Measurements from ENCODE around the gene MCCD1.

MCCD1 gene

DNA sequence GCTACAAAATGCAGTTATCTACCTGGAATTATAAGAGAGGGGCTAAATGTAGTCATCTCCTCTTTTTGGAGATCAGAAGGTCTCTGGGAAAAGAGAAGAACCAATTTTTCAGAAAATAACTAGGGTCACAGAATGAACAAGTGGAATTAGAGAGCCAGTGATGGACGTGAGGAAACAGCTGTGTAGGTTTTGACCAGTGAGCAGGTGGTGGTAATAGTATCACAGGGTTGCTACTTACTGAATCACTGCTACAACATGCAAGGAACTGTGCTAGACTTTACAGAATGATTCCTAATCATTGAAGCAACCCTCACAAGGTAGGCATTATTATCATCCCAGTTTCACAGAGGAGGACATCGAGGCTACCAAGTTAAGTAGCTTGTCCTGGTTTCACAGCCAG, 15.9 kb downstream of the MCCD1 start:
- DNase-seq = no peak

- DNase-seq = no peak
Observed at GRCh38 chr6:31545291-31545690, 16.5 kb downstream of the MCCD1 start.

- peak; percentile 91 to 96 for DNase-seq
Observed at GRCh38 chr6:31546339-31546957, 17.7 kb downstream of the MCCD1 start, which contains the start of gene ATP6V1G2. Gene ATP6V1G2, minus strand, starts transcription at chr6:31546608. Its CDS starts 49 bp downstream, at chr6:31546559.

DNA sequence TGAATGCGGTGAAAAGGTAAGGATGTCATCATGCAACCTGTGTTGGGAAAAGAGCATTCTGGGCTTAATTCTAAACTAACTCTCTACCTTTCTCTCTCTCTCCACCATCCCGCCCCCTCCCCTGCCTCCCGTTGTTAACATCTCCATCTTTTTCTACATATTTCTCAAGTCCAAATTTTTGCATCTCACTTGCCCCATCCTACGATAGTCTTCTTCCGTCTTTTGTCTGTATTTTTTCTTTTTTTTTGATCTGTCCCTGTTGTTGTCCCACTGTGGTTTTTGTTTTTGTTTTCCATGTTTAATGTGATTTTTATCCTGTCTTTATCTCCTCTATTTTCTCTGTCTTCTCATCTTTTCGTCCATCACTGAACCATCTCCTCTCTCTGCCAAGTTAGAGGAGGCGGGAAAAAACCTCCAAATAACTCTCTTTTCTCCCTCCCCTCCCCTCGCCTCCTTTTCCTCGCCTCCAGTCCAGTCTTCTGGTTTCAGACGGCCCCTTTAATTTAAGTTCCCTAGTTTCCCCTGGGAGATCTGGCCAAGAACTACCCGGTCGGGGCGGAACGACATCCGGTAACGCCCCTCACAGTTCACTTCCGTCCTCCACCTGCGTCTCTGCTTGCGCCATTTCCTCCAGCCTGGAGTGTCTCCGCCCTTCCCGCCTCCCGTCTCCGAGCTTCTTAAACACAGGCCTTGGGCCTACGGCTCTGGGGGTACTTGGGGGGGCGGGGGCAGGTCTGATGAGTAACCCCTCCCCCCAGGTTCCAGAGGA, 18.4 kb downstream of the MCCD1 start, which contains the start of gene NFKBIL1:
NFKBIL1 (plus strand) TSS at position 651 of the 769 bp plus-strand sequence; CDS start at position 738, 87 bp downstream.
- DNase-seq = peak; percentile 93 to 98

GRCh38 chr6:31547727-31548543, 19.2 kb downstream of the MCCD1 start:
- DNase-seq = no peak

DNA sequence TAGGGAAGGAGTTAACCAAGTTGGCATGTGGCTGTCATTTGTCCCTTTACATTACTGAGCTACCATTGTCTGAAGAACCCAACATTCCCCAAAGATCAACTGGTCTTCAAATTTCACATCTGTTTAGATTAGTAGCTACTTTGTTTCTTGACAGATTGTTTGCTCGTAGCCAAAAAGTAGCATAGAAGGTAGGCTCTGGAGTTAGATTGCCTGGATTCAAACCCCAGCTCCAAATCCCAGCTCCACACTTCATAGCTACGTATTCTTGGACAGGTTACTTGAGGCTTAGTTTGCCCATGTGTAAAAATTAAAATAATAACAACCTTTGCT, 19.7 kb downstream of the MCCD1 start:
- no peak for DNase-seq

DNA sequence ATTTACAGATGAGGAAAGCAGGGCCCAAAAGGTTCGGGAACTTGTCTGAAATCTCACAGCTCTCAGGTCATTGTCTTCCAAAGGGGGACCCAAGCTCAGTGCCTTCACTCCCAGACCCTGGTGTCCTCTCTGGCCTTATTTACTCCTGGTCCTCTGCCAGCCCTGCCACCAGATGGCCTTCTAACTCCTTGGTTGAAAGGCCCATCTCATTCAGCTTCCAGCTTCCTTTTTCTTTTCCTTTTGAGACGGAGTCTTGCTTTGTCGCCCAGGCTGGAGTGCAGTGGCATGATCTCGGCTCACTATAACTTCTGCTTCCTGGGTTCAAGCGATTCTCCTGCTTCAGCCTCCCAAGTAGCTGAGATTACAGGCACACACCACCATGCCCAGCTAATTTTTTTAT, 22.6 kb downstream of the MCCD1 start:
- DNase-seq = peak in 1 of 2 experiments; percentile 22

GRCh38 chr6:31556307-31556706, 27.5 kb downstream of the MCCD1 start:
- no peak for DNase-seq

DNA sequence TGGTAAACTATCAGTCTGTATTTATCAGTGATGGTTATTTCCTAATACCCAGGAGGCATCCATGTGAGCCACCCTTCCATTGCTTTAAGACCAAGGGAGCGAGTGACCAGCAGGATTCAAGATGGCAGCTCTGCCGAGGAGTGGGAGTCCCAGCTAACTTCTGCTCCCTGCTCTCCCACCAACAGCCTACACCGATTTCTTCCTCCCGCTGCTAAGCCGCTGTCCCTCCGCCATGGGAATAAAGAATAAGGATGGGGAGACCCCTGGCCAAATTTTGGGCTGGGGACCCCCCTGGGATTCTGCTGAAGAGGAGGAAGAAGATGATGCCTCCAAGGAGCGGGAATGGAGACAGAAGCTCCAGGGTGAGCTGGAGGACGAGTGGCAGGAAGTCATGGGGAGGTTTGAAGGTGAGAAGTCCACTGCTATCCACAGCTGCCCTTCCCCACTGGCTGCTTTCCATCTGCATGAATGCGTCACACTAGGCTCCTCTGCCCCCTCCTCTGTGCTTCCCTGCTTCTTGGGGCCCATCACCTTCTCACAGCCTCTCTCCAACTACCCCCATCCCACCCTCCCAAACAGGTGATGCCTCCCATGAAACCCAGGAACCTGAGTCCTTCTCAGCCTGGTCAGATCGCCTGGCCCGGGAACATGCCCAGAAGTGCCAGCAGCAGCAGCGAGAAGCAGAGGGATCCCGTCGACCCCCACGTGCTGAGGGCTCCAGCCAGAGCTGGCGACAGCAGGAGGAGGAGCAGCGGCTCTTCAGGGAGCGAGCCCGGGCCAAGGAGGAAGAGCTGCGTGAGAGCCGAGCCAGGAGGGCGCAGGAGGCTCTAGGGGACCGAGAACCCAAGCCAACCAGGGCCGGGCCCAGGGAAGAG, 28.9 kb downstream of the MCCD1 start:
- no peak for DNase-seq

DNA sequence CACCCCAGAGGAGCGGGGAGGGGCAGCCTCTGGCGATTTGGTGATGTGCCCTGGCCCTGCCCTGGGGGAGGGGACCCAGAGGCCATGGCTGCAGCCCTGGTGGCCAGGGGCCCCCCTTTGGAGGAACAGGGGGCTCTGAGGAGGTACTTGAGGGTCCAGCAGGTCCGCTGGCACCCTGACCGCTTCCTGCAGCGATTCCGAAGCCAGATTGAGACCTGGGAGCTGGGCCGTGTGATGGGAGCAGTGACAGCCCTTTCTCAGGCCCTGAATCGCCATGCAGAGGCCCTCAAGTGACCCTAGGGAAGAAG, 29.5 kb downstream of the MCCD1 start:
- no peak for DNase-seq

DNA sequence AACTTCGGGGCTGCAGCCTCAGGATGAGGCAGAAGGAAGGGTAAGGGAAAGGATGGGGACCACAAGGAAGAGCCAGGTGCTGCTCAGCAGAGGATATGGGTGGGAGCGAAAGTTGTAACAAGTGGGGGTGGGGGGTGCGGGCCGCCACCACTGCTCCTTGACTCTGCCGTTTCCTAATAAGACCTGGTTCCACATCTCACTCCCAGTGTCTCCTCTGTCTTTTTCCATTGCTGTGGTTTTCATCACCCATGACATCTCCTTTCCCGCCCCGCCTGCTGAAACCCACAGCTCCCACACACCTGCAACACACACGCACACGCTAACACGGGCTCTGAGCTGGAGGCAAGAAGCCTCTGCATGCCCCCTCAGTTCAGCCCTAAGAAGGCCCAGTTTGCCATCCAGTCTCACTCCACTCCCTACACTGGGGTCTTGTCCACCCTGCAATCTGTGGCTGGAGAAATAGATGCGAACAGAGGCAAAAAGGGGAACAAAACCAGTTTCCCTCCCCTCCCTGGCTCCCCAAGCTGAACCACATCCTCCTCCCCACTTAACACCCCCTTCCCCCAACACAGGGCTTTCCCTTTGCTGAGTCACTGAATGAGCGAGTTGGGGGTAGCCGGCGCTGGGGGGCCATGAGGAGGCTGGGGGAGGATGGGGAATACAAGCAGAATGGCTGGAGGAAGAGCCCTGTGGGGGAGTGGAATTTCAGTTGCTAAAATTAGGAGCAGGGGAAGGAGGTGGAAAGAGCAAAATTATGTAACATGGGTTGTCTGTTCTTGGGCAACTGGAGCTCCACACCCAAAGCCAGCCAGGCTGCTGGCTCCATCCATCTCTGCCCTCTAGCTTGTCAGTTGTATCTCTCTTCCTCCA, 30.1 kb downstream of the MCCD1 start:
- DNase-seq = no peak

- no peak for DNase-seq
Observed at GRCh38 chr6:31559606-31559957, 30.8 kb downstream of the MCCD1 start.

GRCh38 chr6:31559958-31560696, 31.4 kb downstream of the MCCD1 start:
- no peak for DNase-seq

- DNase-seq = no peak
Observed at GRCh38 chr6:31560697-31561058, 31.9 kb downstream of the MCCD1 start.

GRCh38 chr6:31567531-31568370, 39.0 kb downstream of the MCCD1 start:
- DNase-seq = no peak

DNA sequence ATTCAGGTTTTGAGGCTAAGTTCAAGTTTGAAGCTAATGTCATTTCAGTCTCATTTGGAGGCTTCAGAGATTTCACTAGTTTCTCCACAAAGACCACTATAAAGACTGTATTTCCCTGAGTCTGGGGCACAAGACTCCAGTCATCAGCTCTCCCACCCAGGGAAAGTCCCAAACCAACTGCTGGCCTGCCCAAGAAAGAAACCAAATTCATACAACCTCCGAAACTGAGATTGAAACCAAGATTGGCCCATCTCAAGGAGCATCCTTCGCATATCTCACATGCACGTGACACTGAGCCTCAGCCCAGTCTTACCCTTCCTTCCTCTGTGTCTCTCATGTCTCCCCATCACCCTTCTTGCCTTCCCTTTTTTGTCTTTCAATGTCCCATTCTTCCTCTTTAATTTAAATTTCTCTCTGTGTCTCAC, 39.8 kb downstream of the MCCD1 start:
- DNase-seq = no peak

- no peak for DNase-seq
Observed at GRCh38 chr6:31569861-31570536, 41.2 kb downstream of the MCCD1 start.

DNA sequence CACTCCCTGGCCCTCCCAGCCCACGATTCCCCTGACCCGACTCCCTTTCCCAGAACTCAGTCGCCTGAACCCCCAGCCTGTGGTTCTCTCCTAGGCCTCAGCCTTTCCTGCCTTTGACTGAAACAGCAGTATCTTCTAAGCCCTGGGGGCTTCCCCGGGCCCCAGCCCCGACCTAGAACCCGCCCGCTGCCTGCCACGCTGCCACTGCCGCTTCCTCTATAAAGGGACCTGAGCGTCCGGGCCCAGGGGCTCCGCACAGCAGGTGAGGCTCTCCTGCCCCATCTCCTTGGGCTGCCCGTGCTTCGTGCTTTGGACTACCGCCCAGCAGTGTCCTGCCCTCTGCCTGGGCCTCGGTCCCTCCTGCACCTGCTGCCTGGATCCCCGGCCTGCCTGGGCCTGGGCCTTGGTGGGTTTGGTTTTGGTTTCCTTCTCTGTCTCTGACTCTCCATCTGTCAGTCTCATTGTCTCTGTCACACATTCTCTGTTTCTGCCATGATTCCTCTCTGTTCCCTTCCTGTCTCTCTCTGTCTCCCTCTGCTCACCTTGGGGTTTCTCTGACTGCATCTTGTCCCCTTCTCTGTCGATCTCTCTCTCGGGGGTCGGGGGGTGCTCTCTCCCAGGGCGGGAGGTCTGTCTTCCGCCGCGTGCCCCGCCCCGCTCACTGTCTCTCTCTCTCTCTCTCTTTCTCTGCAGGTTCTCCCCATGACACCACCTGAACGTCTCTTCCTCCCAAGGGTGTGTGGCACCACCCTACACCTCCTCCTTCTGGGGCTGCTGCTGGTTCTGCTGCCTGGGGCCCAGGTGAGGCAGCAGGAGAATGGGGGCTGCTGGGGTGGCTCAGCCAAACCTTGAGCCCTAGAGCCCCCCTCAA, 43.5 kb downstream of the MCCD1 start, which contains the start of gene LTA:
LTA (plus strand) TSS at position 249 of the 871 bp plus-strand sequence; CDS start at position 703, 454 bp downstream.
- no peak for DNase-seq
